Measurements from ENCODE around the gene ACSS2. TPM values are rescaled to one million over a fixed set of nuclear protein-coding genes. Genes with fewer than 3 reads are reported as not detected.

ACSS2 gene
- total RNA-seq, 1 donor: 76.4 TPM

DNA sequence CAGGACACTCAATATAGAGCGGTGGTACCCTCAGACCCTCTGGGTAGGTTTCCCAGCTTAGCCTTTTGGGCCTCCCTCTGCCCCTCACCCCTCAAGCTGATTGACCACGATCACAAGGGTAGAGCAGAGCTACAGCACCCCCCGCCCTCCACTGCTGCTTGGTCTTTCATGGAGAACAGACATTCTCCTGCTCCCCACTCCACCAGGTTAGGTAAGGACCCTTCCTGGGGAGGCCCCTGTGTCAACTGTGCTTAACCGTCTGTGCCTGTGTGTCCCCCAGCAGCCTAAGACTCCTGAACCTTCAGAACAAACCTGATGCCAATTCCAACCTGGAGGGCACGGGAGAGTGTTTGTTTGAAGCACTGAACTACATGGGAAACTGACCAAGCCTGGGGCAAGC, 91.0 kb downstream of the ACSS2 start:
- no peaks in the 10 kb centered on the region for H3K79me2 ChIP-seq (ENCODE audit: insufficient read depth, low read length)
- H3K9me3 ChIP-seq (ENCODE audit: low read depth, low read length): no peaks in the 10 kb centered on the region
- H3K27me3 ChIP-seq (ENCODE audit: insufficient read depth, low read length): peaks cover 4% of the 10 kb centered on the region
- TF ChIP-seq CTCF (IDR thresholded peaks at IDR 0.05; ENCODE audit: extremely low read depth, low read depth, low read length): no peak
- H2AFZ ChIP-seq (ENCODE audit: low read length): no peak overlapping the region
- H3K27ac ChIP-seq (ENCODE audit: low read depth, low read length): no peak overlapping the region
- no peaks in the 10 kb centered on the region for H3K36me3 ChIP-seq (ENCODE audit: insufficient read depth, low read length)
- H3K4me1 ChIP-seq (ENCODE audit: insufficient read depth, low read length): no peaks in the 10 kb centered on the region
- H3K4me3 ChIP-seq (ENCODE audit: insufficient read depth, low read length): no peak overlapping the region
- H3K4me2 ChIP-seq (ENCODE audit: insufficient read depth, low read length): no peak overlapping the region
- DNase-seq (ENCODE audit: insufficient read length, low spot score, missing footprints): no peak
- H4K20me1 ChIP-seq (ENCODE audit: insufficient read depth, low read length): no peaks in the 10 kb centered on the region

DNA sequence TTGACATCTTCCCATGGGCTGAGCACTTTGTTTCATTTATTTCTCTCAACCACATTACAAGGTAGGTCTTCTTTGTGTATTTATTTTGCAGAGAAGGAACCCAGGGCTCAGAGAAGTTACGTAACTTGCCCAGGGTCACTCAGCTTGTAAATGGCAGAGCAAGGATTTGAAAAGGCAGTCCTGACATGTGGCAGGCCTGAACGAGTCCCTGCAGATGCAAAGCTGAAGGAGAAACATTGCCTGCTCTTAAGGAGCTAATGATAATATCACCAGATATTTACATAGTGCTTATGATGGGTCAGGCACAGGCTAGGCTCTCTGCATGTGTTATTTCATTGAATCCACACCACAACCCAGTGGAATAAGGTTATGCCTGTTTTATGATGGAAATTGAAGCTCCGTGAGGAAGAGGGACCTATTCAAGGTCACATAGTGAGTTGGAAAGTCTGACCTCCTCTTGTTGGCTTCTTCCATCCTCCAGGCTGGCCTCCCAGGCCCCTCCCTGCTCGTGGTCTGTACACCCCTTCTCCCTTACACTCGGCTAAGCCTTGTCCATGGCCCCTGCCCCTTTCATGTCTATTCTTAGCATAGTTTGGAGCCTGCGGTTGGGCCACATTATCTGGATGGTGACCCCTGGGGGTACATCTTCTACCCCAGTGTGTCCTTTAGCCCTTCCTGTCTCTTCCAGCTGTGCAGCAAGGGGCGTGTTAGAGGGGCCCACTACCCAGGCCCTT, 91.8 kb downstream of the ACSS2 start:
- Histone ChIP-seq H3K27ac (ENCODE audit: low read depth, low read length) (no peak overlapping the region), H3K79me2 (ENCODE audit: insufficient read depth, low read length) (no peaks in the 10 kb centered on the region), H3K36me3 (ENCODE audit: insufficient read depth, low read length) (no peaks in the 10 kb centered on the region), H3K4me2 (ENCODE audit: insufficient read depth, low read length) (no peak overlapping the region), H2AFZ (ENCODE audit: low read length) (no peak overlapping the region), H4K20me1 (ENCODE audit: insufficient read depth, low read length) (no peaks in the 10 kb centered on the region), H3K9me3 (ENCODE audit: low read depth, low read length) (no peaks in the 10 kb centered on the region), H3K27me3 (ENCODE audit: insufficient read depth, low read length) (peaks cover 4% of the 10 kb centered on the region), H3K4me1 (ENCODE audit: insufficient read depth, low read length) (no peaks in the 10 kb centered on the region), H3K4me3 (ENCODE audit: insufficient read depth, low read length) (no peak overlapping the region)
- DNase-seq (ENCODE audit: insufficient read length, low spot score, missing footprints): peak; percentile 18
- no peak for TF ChIP-seq CTCF (IDR thresholded peaks at IDR 0.05; ENCODE audit: extremely low read depth, low read depth, low read length)

DNA sequence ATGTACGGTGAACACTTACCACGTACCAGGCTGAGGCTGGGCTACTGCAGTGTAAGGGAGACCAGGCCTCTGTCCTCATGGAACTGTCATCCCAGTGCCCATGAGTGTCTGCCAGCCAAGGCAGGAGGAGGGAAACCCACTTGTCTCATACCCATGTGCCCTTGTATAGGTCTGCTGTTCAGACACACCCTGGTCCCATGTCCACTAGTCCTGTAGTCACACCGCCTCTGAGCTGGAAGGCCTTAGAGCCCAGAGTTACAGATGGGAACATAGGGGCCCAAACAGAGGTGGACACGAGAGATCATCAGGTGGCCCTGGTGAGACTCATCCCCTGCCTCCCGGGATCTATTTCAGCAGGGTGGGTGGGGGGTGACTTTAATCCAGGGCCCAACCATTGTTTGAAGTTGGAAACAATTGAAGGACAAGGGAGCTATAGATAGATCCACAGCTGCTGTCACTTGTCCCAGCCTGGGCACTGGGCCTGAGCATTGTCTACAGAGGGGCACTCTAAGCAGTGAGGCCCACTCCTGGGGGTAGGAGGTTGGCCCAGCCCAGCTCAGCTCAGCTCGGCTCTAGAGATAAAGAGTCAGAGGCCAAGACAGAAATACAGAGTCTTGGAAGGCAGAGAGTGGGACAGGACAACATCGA, 93.9 kb downstream of the ACSS2 start:
- no peaks in the 10 kb centered on the region for H3K9me3 ChIP-seq (ENCODE audit: low read depth, low read length)
- no peaks in the 10 kb centered on the region for H4K20me1 ChIP-seq (ENCODE audit: insufficient read depth, low read length)
- H3K79me2 ChIP-seq (ENCODE audit: insufficient read depth, low read length): no peaks in the 10 kb centered on the region
- peaks cover 8% of the 10 kb centered on the region for H3K27me3 ChIP-seq (ENCODE audit: insufficient read depth, low read length)
- no peaks in the 10 kb centered on the region for H3K4me1 ChIP-seq (ENCODE audit: insufficient read depth, low read length)
- no peak for TF ChIP-seq CTCF (IDR thresholded peaks at IDR 0.05; ENCODE audit: extremely low read depth, low read depth, low read length)
- no peak overlapping the region for H3K4me2 ChIP-seq (ENCODE audit: insufficient read depth, low read length)
- H2AFZ ChIP-seq (ENCODE audit: low read length): no peak overlapping the region
- peak; percentile 35 for DNase-seq (ENCODE audit: insufficient read length, low spot score, missing footprints)
- H3K36me3 ChIP-seq (ENCODE audit: insufficient read depth, low read length): no peaks in the 10 kb centered on the region
- no peak overlapping the region for H3K27ac ChIP-seq (ENCODE audit: low read depth, low read length)
- H3K4me3 ChIP-seq (ENCODE audit: insufficient read depth, low read length): no peak overlapping the region

DNA sequence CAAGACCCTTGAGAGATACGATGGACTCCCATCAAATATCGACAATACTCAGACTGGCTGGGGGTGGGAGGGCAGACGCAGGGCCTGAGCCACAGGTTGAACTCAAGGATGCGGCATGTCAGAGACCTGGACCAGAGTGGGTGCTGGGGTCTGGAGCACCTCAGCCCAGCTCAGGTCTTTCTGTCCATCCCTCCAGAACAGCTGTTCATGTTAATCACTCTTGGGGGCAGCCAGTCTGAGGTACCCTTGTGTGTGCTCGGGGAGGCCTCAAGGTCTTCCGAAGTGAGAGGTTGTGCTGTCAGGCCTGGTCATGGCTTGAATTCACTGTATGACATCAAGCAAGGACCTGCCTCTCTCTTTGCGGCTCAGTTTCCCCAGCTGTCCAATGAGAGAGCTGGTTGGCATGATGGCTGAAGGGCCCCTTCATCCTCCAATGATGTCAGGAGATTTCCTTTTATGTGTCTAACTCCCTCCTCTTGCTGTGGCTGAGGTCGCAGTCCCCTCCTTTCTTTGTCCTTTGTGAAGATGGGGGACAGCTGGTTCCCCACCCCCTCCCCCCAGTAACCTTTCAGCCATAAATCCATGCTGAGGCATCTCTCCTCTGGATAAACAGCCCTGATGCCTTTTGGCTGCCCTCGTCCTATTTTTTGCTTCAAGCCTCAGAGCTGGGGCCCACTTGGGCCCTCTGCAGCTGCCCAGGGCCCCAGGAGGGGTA, 94.6 kb downstream of the ACSS2 start:
- H3K79me2 ChIP-seq (ENCODE audit: insufficient read depth, low read length): no peaks in the 10 kb centered on the region
- TF ChIP-seq CTCF (IDR thresholded peaks at IDR 0.05; ENCODE audit: extremely low read depth, low read depth, low read length): no peak
- no peaks in the 10 kb centered on the region for H3K9me3 ChIP-seq (ENCODE audit: low read depth, low read length)
- DNase-seq (ENCODE audit: insufficient read length, low spot score, missing footprints): no peak
- no peaks in the 10 kb centered on the region for H3K36me3 ChIP-seq (ENCODE audit: insufficient read depth, low read length)
- no peak overlapping the region for H3K4me2 ChIP-seq (ENCODE audit: insufficient read depth, low read length)
- H3K4me1 ChIP-seq (ENCODE audit: insufficient read depth, low read length): no peaks in the 10 kb centered on the region
- H2AFZ ChIP-seq (ENCODE audit: low read length): no peak overlapping the region
- H3K27ac ChIP-seq (ENCODE audit: low read depth, low read length): no peak overlapping the region
- H4K20me1 ChIP-seq (ENCODE audit: insufficient read depth, low read length): no peaks in the 10 kb centered on the region
- H3K27me3 ChIP-seq (ENCODE audit: insufficient read depth, low read length): peaks cover 8% of the 10 kb centered on the region
- no peak overlapping the region for H3K4me3 ChIP-seq (ENCODE audit: insufficient read depth, low read length)
